Panc1 (cell line): ENCODE data around the gene DQX1. TPM values are rescaled to one million over a fixed set of nuclear protein-coding genes. Genes with fewer than 3 reads are reported as not detected.

Source experiments
- ATAC-seq: fragments of 200-7000 bp; cut with Tn5 transposase; 2 replicates; pipeline ENCODE4 v1.9.1; 2020; ENCODE audit warnings: mild to moderate bottlenecking, moderate library complexity
- BruUV-seq: library from RNA; stranded (reverse); fragments of 400-500 nt; replicated peaks from 2 replicates; lab custom pipeline; 2021; lab: Mats Ljungman, UMichigan
- CTCF ChIA-PET: fragments of 300-600 bp; sonication (Branson Sonifier 250); formaldehyde crosslinking; loops from one replicate; lab custom pipeline; 2022; ENCODE audit warnings: antibody characterized with exemption; lab: Charles Lee
- POLR2A ChIA-PET: fragments of 300-600 bp; sonication (Branson Sonifier 250); formaldehyde crosslinking; loops from one replicate; lab custom pipeline; 2022; ENCODE audit warnings: antibody characterized with exemption; lab: Charles Lee
- DNase-seq: peaks from one replicate; pipeline ENCODE4 v3.0.0-alpha.2; 2010; ENCODE audit warnings: low read depth, low spot score
- H3K27ac ChIP-seq: 2 replicates; pipeline ENCODE4 v1.5.1; 2011; ENCODE audit warnings: mild to moderate bottlenecking, low read length, inconsistent platforms
- H3K27me3 ChIP-seq: fragments of 200-500 bp; sonication (Bioruptor generic); 2 replicates; pipeline ENCODE4 v1.6.0; 2014; ENCODE audit warnings: low read length, inconsistent platforms; ENCODE audit not compliant: control insufficient read depth, insufficient read depth
- H3K36me3 ChIP-seq: fragments of 200-500 bp; sonication (Bioruptor generic); 2 replicates; pipeline ENCODE4 v1.5.1; 2014; ENCODE audit warnings: inconsistent platforms, mild to moderate bottlenecking, low read length, moderate library complexity; ENCODE audit not compliant: control insufficient read depth, insufficient read depth
- H3K4me1 ChIP-seq: 2 replicates; pipeline ENCODE4 v1.5.1; 2011; ENCODE audit warnings: inconsistent platforms, mild to moderate bottlenecking, low read length, moderate library complexity; ENCODE audit not compliant: control insufficient read depth, insufficient read depth
- H3K4me3 ChIP-seq, 2 experiments: 2 replicates each; pipeline ENCODE4 v1.5.1; 2011 to 2012; ENCODE audit warnings: low read depth in 2 of 2, low read length in 2 of 2, mild to moderate bottlenecking in 2 of 2, inconsistent platforms in 1 of 2, moderate library complexity in 1 of 2
- H3K9me3 ChIP-seq: fragments of 200-500 bp; sonication (Bioruptor generic); 2 replicates; pipeline ENCODE4 v1.5.1; 2014; ENCODE audit warnings: low read depth, mild to moderate bottlenecking, inconsistent platforms, low read length, moderate library complexity; ENCODE audit not compliant: control insufficient read depth, insufficient read depth
- CTCF ChIP-seq: fragments of 450-650 bp; IDR thresholded peaks from 2 replicates; pipeline ENCODE4 v1.5.1; 2017; ENCODE audit warnings: mild to moderate bottlenecking
- POLR2AphosphoS5 ChIP-seq: IDR thresholded peaks from 2 replicates; pipeline ENCODE4 v1.6.1; 2012; ENCODE audit warnings: mild to moderate bottlenecking, low read depth, low read length, moderate library complexity
- REST ChIP-seq, 2 experiments: IDR thresholded peaks; 2 replicates each; pipeline ENCODE4 v1.6.1; 2011 to 2012; ENCODE audit warnings: low read depth in 2 of 2, control low read depth in 1 of 2, low read length in 1 of 2, mild to moderate bottlenecking in 1 of 2, moderate library complexity in 1 of 2; ENCODE audit not compliant: insufficient read depth in 1 of 2
- SIN3A ChIP-seq: IDR thresholded peaks from 2 replicates; pipeline ENCODE4 v1.6.1; 2012; ENCODE audit warnings: low read depth, mild to moderate bottlenecking, low read length, moderate library complexity, borderline replicate concordance; ENCODE audit not compliant: insufficient read depth
- TCF7L2 ChIP-seq: IDR thresholded peaks from 2 replicates; pipeline ENCODE4 v1.6.1; 2011; ENCODE audit warnings: mild to moderate bottlenecking, low read depth, low read length, inconsistent platforms
- in situ Hi-C: cut with HindIII; loops from 2 replicates; pipeline ENCODE4 v1.10.0; 2016; ENCODE audit warnings: low sequenced_read_pairs, low pct_unique_long_range_greater_than_20kb
- intact Hi-C: fragments of 100-400 bp; cut with micrococcal nuclease; formaldehyde crosslinking; loops from one replicate; pipeline ENCODE4 v1.10.0; 2022; ENCODE audit not compliant: unreplicated experiment
- total RNA-seq: library from RNA; stranded (reverse); gene quantifications from one replicate; pipeline ENCODE4 v1.2.1, GENCODE V29; 2021; ENCODE audit not compliant: unreplicated experiment

The DQX1 gene
- total RNA-seq, 1 experiment from 2014 or later: 0.41 TPM

- DNase-seq (no peak), ATAC-seq (no peak)
- no peak overlapping the region for H3K27ac ChIP-seq
- no peaks in the 10 kb centered on the region for H3K9me3 ChIP-seq
- TF ChIP-seq SIN3A: no peak
- TF ChIP-seq POLR2AphosphoS5: no peak
- TF ChIP-seq REST (IDR thresholded peaks at IDR 0.05; ENCODE audit: insufficient read depth in 1 of 2, low read depth in 2 of 2, low read length in 1 of 2): no peak
- no peak for TF ChIP-seq TCF7L2
- TF ChIP-seq CTCF: no peak
- in situ Hi-C loops (no loop called here), intact Hi-C loops (no loop called here)
- H3K36me3 ChIP-seq: no peaks in the 10 kb centered on the region; the same call in 1 of the 2 replicates
- H3K27me3 ChIP-seq: no peaks in the 10 kb centered on the region; the same call in 1 of the 2 replicates
- H3K4me1 ChIP-seq: no peaks in the 10 kb centered on the region
- ChIA-PET POLR2A (no interaction called here), CTCF (no interaction called here)
- H3K4me3 ChIP-seq: no peak overlapping the region
- BruUV-seq: no TSS peak
Observed at GRCh38 chr2:74535440-74535965, 9.5 kb upstream of the DQX1 start.

GRCh38 chr2:74534411-74534810 lies 8.4 kb upstream of the DQX1 start:
- intact Hi-C loops: no loop called here

More at GRCh38 chr2:74534411-74534810, 8.4 kb upstream of the DQX1 start:
- TF ChIP-seq REST (IDR thresholded peaks at IDR 0.05; ENCODE audit: insufficient read depth in 1 of 2, low read depth in 2 of 2, low read length in 1 of 2) (no peak), TCF7L2 (no peak), CTCF (no peak), POLR2AphosphoS5 (no peak), SIN3A (no peak)
- in situ Hi-C loops: no loop called here
- Histone ChIP-seq H3K4me3 (no peak overlapping the region), H3K36me3 (no peaks in the 10 kb centered on the region; the same call in none of the 2 replicates), H3K9me3 (no peaks in the 10 kb centered on the region), H3K4me1 (no peaks in the 10 kb centered on the region), H3K27me3 (no peaks in the 10 kb centered on the region; the same call in 1 of the 2 replicates), H3K27ac (no peak overlapping the region)
- ChIA-PET CTCF (no interaction called here), POLR2A (no interaction called here)
- ATAC-seq (no peak), DNase-seq (no peak)
- BruUV-seq: no TSS peak
